ENCODE results near the gene PALM3.

The PALM3 gene

GRCh38 chr19:14088634-14089411 lies 26.9 kb upstream of the PALM3 start:
- no peak for DNase-seq

DNA sequence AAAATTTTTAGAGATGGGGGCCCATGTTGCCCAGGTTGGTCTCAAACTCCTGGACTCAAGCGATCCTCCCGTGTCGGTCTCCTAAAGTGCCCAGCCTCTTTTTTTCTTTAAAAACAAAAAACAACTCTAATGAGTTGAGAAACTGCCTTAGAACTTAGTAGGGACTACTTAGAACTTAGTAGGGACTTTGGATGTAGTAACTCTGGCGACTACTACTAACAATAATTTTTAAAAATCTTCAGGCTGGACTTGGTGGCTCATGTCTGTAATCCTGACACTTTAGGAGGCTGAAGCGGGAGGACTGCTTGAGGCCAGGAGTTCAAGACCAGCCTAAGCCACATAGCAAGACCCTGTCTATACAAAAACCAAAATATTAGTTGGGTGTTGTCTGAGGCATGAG lies 24.2 kb upstream of the PALM3 start:
- no peak for DNase-seq

DNA sequence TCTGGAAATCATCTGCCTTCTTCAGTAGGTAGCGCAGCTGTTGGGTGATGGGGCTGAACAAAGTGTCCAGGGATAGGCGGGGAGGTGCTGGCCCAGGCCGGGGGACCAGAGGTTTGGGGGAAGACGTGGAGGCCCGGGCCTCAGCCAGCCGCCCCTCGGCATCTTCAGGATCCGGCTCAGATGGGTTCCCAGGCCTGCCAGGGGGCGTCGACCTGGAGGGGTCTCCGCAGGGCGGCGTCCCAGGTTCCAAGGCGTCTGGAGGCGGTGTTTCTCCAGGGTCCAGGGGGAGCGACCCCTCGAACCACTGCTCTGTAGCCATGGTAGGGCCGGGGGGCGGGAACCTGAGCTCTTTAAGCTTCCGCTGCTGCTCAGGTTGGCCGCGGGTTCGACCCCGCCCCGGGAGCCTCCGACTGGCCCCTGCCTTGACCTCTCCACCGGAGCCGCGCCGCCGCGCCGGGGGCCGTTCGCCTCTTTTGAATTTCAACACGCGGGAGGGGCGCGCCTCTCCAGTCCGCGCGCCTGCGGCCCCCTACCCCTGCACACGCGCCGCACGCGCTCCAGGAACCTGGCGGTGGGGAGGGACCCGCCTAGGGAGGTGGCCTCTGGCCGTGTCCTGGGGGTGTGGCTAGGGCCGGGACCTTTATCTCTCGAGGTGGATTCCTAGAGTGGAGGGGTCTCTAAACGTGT lies 23.6 kb upstream of the PALM3 start, which contains the start of gene C19orf67:
C19orf67 (minus strand) TSS at position 475 of the 687 bp plus-strand sequence; CDS start at position 319, 156 bp downstream.
- no peak for DNase-seq

- no peak for DNase-seq
Measured at GRCh38 chr19:14082675-14082960, 20.7 kb upstream of the PALM3 start.

DNA sequence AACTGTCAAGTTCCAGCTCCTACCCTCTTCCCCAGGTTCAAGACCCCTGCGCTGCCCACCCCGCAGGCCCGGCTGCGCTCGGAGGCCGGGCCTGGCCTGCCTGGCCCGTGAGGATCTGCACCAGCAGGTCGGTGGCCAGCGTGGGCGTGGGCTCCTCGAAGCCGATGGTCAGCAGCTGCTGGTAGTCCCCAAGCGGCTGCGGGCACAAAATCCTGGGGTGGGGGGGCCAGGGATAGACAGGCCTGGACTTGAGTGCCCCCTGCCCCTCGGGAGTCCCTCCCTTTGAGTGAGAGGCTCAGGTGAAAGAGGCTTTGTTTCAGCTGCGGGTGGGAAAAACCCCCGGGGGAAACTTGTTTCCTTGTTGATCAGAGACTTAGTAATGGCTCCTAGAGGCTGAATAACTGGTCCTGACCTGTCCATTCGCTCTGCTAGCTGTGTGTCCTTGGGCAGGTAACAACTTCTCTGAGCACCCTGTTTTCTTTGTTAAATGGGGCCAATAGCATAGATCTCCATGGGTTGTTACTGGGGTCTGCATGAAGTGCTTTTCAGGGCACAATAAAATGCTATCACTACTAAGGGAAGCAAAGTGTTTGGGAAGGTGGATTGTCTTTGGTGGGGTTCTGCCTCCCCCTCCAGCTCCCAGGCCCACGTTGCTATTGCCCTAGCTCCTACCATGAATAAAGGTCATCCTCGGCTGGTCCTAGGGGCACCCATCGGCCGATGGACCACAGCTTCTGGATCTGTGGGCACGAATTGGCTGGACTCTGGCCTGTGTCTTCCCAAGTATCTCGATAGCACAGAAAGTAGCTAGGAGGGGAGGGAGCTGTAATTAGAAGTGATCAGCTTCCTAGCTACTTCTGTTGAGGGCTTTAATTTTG lies 20.2 kb upstream of the PALM3 start:
- DNase-seq = peak; percentile 53

GRCh38 chr19:14080887-14081796 lies 19.3 kb upstream of the PALM3 start:
- DNase-seq = peak; percentile 100

DNA sequence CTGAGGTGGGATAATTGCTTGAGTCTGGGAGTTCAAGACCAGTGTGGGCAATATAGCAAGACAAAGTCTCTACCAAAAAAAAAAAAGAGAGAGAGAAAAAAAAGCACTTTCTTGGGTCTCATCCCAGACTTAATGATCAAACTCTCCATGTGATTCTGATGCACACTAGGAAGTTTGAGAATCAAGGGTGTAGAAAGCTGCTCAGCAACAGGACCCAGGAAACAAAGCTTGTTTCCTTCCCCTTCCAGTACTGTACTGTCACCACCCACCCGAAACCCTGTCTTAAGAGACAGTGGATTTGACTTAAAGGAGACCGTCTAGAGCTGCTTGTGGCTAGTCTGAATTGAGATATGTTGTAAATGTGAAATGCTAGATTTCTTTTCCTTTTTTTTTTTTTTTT lies 16.5 kb upstream of the PALM3 start:
- DNase-seq = peak; percentile 93

- no peak for DNase-seq
Measured at GRCh38 chr19:14073925-14074838, 12.3 kb upstream of the PALM3 start.

- peak; percentile 80 for DNase-seq
Measured at GRCh38 chr19:14073261-14073924, 11.5 kb upstream of the PALM3 start.

DNA sequence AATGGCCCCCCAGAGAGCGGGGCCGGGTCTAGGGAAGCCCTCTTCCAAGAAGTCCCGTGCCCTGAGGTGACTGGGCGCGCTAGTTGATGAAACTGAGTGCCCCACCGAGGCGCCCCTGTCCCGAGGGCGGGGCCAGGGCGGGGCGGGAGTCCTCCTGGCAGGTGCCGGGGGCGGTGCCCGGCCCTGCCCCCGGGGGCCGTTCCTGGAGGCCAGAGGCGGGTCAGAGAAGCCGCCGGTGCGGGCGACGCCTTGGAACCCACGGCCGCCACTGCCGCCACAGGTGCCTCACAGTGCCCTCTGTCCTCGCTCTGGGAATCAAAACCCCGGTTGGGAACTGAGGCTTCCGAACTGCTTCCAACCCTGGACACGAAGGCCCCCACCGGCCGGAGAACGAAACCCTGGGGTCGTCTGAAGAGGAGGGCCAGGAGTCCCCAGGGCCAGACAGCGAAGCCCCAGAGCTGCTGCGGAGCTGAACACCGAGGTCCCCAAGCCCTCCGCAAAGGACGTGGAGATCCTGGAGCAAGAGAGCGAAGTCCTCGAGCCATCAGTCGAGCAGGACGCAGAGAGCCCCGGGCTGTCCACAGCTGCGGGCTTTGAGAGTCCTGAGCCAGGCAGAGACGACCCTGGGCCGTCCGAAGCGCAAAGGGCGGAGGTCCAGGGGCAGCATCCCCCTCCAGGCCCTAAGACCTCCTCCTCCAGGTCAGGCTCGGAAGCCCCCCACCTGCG lies 10.8 kb upstream of the PALM3 start, which contains the start of gene MISP3:
MISP3 (plus strand) TSS at position 252 of the 726 bp plus-strand sequence. CDS start 524 bp downstream, outside the sequence.
- no peak for DNase-seq

DNA sequence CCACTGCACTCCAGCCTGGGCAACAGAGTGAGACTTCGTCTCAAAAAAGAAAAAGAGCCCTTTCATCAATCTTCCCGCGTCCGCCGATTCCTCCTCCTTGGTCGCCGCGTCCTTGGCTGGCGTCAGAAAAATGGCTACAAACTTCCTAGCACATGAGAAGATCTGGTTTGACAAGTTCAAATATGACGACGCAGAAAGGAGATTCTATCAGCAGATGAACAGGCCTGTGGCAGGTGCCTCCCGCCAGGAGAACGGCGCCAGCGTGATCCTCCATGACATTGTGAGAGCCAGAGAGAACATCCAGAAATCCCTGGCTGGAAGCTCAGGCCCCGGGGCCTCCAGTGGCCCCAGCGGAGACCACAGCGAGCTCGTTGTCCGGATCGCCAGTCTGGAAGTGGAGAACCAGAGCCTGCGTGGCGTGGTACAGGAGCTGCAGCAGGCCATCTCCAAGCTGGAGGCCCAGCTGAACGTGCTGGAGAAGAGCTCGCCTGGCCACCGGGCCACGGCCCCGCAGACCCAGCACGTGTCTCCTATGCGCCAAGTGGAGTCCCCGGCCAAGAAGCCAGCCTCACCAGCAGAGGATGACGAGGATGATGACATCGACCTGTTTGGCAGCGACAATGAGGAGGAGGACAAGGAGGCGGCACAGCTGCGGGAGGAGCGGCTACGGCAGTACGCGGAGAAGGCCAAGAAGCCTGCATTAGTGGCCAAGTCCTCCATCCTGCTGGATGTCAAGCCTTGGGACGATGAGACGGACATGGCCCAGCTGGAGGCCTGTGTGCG lies 8.6 kb upstream of the PALM3 start:
- no peak for DNase-seq

DNA sequence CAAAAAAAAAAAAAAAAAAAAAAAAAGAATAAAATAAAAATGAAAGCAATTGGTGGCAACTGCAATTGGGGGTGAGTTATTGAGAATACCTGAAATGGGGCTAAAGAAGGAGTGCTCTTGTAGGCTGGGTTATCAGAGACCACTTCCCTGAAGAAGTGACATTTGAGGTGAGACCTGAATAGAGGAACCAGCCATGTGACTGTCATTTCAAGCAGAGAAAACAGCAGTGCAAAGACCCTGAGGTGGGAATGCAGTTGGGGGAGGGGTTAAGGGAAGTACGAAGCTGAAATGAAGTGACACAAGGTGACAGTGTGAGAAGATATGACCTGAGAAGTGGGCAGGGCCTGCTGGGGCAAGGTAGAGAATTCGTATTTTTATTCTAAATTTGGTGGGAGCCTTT lies 4.3 kb upstream of the PALM3 start:
- DNase-seq = no peak

GRCh38 chr19:14063105-14063504 lies 1.2 kb upstream of the PALM3 start:
- DNase-seq = peak; percentile 30

DNA sequence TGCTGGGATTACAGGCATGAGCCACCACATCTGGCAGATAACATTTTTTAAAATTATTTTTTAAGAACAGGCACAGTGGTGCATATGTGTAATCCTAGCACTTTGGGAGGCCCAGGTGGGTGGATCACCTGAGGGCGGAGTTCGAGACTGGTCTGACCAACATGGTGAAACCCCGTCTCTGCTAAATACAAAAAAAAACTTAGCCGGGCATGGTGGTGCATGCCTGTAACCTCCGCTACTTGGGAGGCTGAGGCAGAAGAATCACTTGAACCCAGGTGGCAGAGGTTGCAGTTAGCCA lies 631 bp upstream of the PALM3 start:
- DNase-seq = no peak

DNA sequence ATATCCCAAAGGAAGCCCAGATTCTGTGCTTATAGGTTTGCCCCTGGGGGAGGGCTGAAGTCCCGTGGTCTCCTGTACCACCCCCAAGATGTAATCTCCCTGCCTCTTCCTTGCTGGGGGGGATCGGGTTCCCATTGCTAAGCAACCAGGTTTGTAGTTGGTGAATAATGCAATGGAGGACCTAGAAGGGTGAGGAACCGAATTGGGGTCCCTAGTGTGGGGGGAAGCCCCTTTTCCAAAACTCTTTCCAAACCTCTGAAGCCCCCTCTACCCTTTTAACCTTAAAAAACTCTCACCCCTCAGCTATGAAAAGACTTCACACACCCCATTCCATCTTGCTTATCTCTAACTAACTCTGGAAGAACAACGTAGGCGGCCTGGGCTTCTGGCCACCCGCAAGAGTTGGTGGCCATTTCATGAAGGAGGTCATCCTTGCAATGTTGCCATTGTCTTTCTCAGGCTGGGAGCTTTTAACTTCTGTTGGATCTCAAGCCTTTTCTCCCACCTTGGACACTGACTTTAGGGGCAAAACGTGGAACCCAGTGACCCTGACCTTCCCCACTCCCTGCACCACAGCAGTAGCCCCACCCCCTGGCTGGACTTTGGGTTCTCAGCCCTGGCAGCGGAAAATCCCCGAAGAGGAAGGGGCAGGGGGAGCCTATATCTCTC lies 661 bp downstream of the PALM3 start:
- no peak for DNase-seq

- DNase-seq = no peak
Measured at GRCh38 chr19:14059652-14060155, 2.2 kb downstream of the PALM3 start.

- DNase-seq = peak; percentile 11
Measured at GRCh38 chr19:14059093-14059480, 2.8 kb downstream of the PALM3 start.
